GM12892 (cell line): ENCODE measurements around the gene PHF21A.

Experiments used
- POLR2A ChIP-seq: IDR thresholded peaks from 2 replicates; pipeline ENCODE4 v1.6.1; 2011; ENCODE audit warnings: low read depth, low read length, control low read depth
- POLR2AphosphoS5 ChIP-seq: IDR thresholded peaks from 2 replicates; pipeline ENCODE4 v1.6.1; 2011; ENCODE audit warnings: low read depth, low read length, control low read depth

GRCh38 chr11:45947885-45948284 is 173.4 kb downstream of the PHF21A start:
- no peak for TF ChIP-seq POLR2A
- no peak for TF ChIP-seq POLR2AphosphoS5
